Panc1 (cell line): ENCODE measurements around the gene STXBP3. TPM values are rescaled to one million over a fixed set of nuclear protein-coding genes. Genes with fewer than 3 reads are reported as not detected.
A peak's percentile ranks its signal among the peaks of the same experiment; 100 is the strongest.

ENCODE experiments used
- ATAC-seq: fragments of 200-7000 bp; cut with Tn5 transposase; 2 replicates; pipeline ENCODE4 v1.9.1; 2020; ENCODE audit warnings: mild to moderate bottlenecking, moderate library complexity
- BruUV-seq: library from RNA; stranded (reverse); fragments of 400-500 nt; replicated peaks from 2 replicates; lab custom pipeline; 2021; lab: Mats Ljungman, UMichigan
- CTCF ChIA-PET: fragments of 300-600 bp; sonication (Branson Sonifier 250); formaldehyde crosslinking; loops from one replicate; lab custom pipeline; 2022; ENCODE audit warnings: antibody characterized with exemption; lab: Charles Lee
- POLR2A ChIA-PET: fragments of 300-600 bp; sonication (Branson Sonifier 250); formaldehyde crosslinking; loops from one replicate; lab custom pipeline; 2022; ENCODE audit warnings: antibody characterized with exemption; lab: Charles Lee
- DNase-seq: peaks from one replicate; pipeline ENCODE4 v3.0.0-alpha.2; 2010; ENCODE audit warnings: low read depth, low spot score
- H3K27ac ChIP-seq: 2 replicates; pipeline ENCODE4 v1.5.1; 2011; ENCODE audit warnings: mild to moderate bottlenecking, low read length, inconsistent platforms
- H3K27me3 ChIP-seq: fragments of 200-500 bp; sonication (Bioruptor generic); 2 replicates; pipeline ENCODE4 v1.6.0; 2014; ENCODE audit warnings: low read length, inconsistent platforms; ENCODE audit not compliant: control insufficient read depth, insufficient read depth
- H3K36me3 ChIP-seq: fragments of 200-500 bp; sonication (Bioruptor generic); 2 replicates; pipeline ENCODE4 v1.5.1; 2014; ENCODE audit warnings: inconsistent platforms, mild to moderate bottlenecking, low read length, moderate library complexity; ENCODE audit not compliant: control insufficient read depth, insufficient read depth
- H3K4me1 ChIP-seq: 2 replicates; pipeline ENCODE4 v1.5.1; 2011; ENCODE audit warnings: inconsistent platforms, mild to moderate bottlenecking, low read length, moderate library complexity; ENCODE audit not compliant: control insufficient read depth, insufficient read depth
- H3K4me3 ChIP-seq, 2 experiments: 2 replicates each; pipeline ENCODE4 v1.5.1; 2011 to 2012; ENCODE audit warnings: low read depth in 2 of 2, low read length in 2 of 2, mild to moderate bottlenecking in 2 of 2, inconsistent platforms in 1 of 2, moderate library complexity in 1 of 2
- H3K9me3 ChIP-seq: fragments of 200-500 bp; sonication (Bioruptor generic); 2 replicates; pipeline ENCODE4 v1.5.1; 2014; ENCODE audit warnings: low read depth, mild to moderate bottlenecking, inconsistent platforms, low read length, moderate library complexity; ENCODE audit not compliant: control insufficient read depth, insufficient read depth
- POLR2AphosphoS5 ChIP-seq: IDR thresholded peaks from 2 replicates; pipeline ENCODE4 v1.6.1; 2012; ENCODE audit warnings: mild to moderate bottlenecking, low read depth, low read length, moderate library complexity
- SIN3A ChIP-seq: IDR thresholded peaks from 2 replicates; pipeline ENCODE4 v1.6.1; 2012; ENCODE audit warnings: low read depth, mild to moderate bottlenecking, low read length, moderate library complexity, borderline replicate concordance; ENCODE audit not compliant: insufficient read depth
- TCF7L2 ChIP-seq: IDR thresholded peaks from 2 replicates; pipeline ENCODE4 v1.6.1; 2011; ENCODE audit warnings: mild to moderate bottlenecking, low read depth, low read length, inconsistent platforms
- in situ Hi-C: cut with HindIII; loops from 2 replicates; pipeline ENCODE4 v1.10.0; 2016; ENCODE audit warnings: low sequenced_read_pairs, low pct_unique_long_range_greater_than_20kb
- intact Hi-C: fragments of 100-400 bp; cut with micrococcal nuclease; formaldehyde crosslinking; loops from one replicate; pipeline ENCODE4 v1.10.0; 2022; ENCODE audit not compliant: unreplicated experiment
- total RNA-seq: library from RNA; stranded (reverse); gene quantifications from one replicate; pipeline ENCODE4 v1.2.1, GENCODE V29; 2021; ENCODE audit not compliant: unreplicated experiment
- TF ChIP-seq, protein P1 (sequence below), 2 experiments: IDR thresholded peaks; 2 replicates each; pipeline ENCODE4 v1.6.1; 2011 to 2012; ENCODE audit warnings: low read depth in 2 of 2, control low read depth in 1 of 2, low read length in 1 of 2, mild to moderate bottlenecking in 1 of 2, moderate library complexity in 1 of 2; ENCODE audit not compliant: insufficient read depth in 1 of 2
- TF ChIP-seq, protein P2 (sequence below): fragments of 450-650 bp; IDR thresholded peaks from 2 replicates; pipeline ENCODE4 v1.5.1; 2017; ENCODE audit warnings: mild to moderate bottlenecking

STXBP3 gene
- total RNA-seq, 1 experiment from 2014 or later = 27.7 TPM

DNA sequence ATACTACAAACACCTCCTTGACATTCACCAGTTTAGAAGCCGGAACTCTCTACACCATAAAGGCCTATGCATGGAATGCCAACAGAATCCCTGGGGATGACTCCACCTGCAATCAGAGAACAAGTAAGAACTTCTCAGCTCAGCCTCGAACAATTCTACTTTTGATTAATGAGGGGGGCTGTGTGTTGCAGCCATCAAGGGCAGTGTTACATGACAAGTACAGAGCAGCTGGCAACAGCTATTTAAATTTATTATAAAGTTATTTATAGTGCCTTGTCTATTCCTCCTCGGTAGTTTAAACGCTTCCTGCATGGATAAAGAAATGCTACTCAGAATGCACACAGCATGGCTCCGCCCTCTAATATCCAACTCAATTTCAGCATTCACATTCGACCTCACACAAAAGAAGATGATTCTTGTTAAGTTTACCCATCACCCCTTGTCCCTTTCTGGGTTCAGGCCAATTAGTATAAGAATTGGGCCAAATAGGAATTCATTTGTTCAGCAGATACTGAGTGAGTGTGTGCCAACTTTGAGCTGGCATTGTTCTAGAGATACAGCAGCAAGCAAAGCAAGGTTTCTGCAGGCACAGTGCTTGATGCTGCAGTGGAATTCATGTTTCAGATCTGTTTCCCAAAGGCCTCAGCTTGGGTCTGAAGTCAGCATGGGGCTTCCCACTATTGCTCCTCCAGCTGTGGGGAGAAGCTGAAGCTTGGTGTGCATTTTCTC is 27.4 kb upstream of the STXBP3 start:
- Histone ChIP-seq H3K36me3 (no peaks in the 10 kb centered on the region), H3K27me3 (no peaks in the 10 kb centered on the region), H3K27ac (no peak overlapping the region), H3K4me3 (no peak overlapping the region), H3K9me3 (no peaks in the 10 kb centered on the region), H3K4me1 (no peaks in the 10 kb centered on the region)
- in situ Hi-C loops (no loop called here), intact Hi-C loops (no loop called here)
- no peak for DNase-seq
- ChIA-PET POLR2A (interaction anchor here (0.9 kb wide), 1 partner anchor 27 kb away, joined by 3 read pairs; the partner anchor contains the start of gene PRPF38B), CTCF (interaction anchor here (0.7 kb wide), 1 partner anchor 214 kb away, joined by 3 read pairs; no protein-coding TSS in a partner anchor)
- no peak for ATAC-seq
- TF ChIP-seq SIN3A = no peak
- TF ChIP-seq POLR2AphosphoS5 = no peak
- no peak for TF ChIP-seq TCF7L2
- TF ChIP-seq, protein P1, sequence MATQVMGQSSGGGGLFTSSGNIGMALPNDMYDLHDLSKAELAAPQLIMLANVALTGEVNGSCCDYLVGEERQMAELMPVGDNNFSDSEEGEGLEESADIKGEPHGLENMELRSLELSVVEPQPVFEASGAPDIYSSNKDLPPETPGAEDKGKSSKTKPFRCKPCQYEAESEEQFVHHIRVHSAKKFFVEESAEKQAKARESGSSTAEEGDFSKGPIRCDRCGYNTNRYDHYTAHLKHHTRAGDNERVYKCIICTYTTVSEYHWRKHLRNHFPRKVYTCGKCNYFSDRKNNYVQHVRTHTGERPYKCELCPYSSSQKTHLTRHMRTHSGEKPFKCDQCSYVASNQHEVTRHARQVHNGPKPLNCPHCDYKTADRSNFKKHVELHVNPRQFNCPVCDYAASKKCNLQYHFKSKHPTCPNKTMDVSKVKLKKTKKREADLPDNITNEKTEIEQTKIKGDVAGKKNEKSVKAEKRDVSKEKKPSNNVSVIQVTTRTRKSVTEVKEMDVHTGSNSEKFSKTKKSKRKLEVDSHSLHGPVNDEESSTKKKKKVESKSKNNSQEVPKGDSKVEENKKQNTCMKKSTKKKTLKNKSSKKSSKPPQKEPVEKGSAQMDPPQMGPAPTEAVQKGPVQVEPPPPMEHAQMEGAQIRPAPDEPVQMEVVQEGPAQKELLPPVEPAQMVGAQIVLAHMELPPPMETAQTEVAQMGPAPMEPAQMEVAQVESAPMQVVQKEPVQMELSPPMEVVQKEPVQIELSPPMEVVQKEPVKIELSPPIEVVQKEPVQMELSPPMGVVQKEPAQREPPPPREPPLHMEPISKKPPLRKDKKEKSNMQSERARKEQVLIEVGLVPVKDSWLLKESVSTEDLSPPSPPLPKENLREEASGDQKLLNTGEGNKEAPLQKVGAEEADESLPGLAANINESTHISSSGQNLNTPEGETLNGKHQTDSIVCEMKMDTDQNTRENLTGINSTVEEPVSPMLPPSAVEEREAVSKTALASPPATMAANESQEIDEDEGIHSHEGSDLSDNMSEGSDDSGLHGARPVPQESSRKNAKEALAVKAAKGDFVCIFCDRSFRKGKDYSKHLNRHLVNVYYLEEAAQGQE (IDR thresholded peaks at IDR 0.05; ENCODE audit: insufficient read depth in 1 of 2, low read depth in 2 of 2, low read length in 1 of 2) = no peak
- TF ChIP-seq, protein P2, sequence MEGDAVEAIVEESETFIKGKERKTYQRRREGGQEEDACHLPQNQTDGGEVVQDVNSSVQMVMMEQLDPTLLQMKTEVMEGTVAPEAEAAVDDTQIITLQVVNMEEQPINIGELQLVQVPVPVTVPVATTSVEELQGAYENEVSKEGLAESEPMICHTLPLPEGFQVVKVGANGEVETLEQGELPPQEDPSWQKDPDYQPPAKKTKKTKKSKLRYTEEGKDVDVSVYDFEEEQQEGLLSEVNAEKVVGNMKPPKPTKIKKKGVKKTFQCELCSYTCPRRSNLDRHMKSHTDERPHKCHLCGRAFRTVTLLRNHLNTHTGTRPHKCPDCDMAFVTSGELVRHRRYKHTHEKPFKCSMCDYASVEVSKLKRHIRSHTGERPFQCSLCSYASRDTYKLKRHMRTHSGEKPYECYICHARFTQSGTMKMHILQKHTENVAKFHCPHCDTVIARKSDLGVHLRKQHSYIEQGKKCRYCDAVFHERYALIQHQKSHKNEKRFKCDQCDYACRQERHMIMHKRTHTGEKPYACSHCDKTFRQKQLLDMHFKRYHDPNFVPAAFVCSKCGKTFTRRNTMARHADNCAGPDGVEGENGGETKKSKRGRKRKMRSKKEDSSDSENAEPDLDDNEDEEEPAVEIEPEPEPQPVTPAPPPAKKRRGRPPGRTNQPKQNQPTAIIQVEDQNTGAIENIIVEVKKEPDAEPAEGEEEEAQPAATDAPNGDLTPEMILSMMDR = no peak
- BruUV-seq = no TSS peak

DNA sequence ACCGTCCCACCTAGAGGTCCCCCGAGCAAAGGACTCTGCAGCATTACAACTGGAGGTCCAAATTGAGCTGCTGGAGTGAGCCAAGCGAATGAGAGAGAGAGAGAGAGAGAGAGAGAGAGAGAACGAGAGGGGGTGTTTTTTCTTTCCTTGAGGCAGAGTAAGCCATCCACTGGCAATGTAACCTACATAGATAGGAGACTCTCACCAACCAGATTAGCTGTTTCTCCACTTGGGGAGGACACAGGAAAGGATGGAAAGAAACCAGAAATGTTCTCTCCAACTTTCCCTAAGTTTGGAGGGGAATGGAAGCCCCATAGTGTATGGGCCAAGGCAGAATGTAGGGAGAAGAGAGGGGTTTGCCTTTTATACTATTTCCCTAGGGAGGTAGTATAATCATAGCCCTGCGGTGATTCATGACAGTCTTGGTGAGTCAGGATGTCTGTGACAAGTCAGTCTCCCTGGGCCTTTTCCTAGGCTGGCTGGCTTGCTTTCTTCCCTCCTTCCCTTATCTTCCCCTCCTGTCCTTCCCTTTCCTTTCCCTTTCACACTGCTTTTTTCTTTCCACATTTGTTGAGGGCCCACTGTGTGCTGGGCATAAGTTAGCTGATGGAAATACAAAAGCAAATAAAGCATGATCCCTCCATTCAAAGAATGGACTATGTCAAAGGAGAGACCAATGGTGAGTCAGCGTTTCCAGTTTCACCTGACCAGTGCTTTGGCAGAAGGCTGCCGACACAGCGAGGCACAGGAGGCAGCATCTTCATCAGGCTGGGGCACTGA is 26.6 kb upstream of the STXBP3 start:
- intact Hi-C loops (no loop called here), in situ Hi-C loops (no loop called here)
- DNase-seq = peak; percentile 62
- Histone ChIP-seq H3K4me1 (no peaks in the 10 kb centered on the region), H3K27me3 (no peaks in the 10 kb centered on the region), H3K36me3 (no peaks in the 10 kb centered on the region), H3K27ac (no peak overlapping the region), H3K9me3 (no peaks in the 10 kb centered on the region), H3K4me3 (no peak overlapping the region)
- POLR2A ChIA-PET = interaction anchor here (0.9 kb wide), 1 partner anchor 28 kb away, joined by 3 read pairs; the partner anchor contains the start of gene PRPF38B
- CTCF ChIA-PET = interaction anchor here (0.7 kb wide), 1 partner anchor 214 kb away, joined by 3 read pairs; no protein-coding TSS in a partner anchor
- ATAC-seq = peak; percentile 90
- TF ChIP-seq, protein P1 (IDR thresholded peaks at IDR 0.05; ENCODE audit: insufficient read depth in 1 of 2, low read depth in 2 of 2, low read length in 1 of 2) = no peak
- no TSS peak for BruUV-seq
